AG04450 (cell line): ENCODE data around the gene NLGN4X. TPM values are rescaled to one million over a fixed set of nuclear protein-coding genes. Genes with fewer than 3 reads are reported as not detected.

ENCODE experiments used
- CTCF ChIA-PET: fragments of 300-600, 350-600 bp; formaldehyde crosslinking; extraction: SDS; loops from one replicate; lab custom pipeline; 2022; ENCODE audit warnings: antibody characterized with exemption, inconsistent platforms; lab: Charles Lee
- POLR2A ChIA-PET: fragments of 350-600 bp; formaldehyde crosslinking; extraction: SDS; loops from one replicate; lab custom pipeline; 2021; ENCODE audit warnings: antibody characterized with exemption, inconsistent platforms; lab: Yijun Ruan, JAX
- DNase-seq: peaks from one replicate; pipeline ENCODE4 v3.0.0-alpha.2; 2011; ENCODE audit warnings: low read depth, low spot score
- H3K27ac ChIP-seq: one replicate; pipeline ENCODE4 v1.5.1; 2012; ENCODE audit warnings: low read depth, low read length, control low read depth
- H3K27me3 ChIP-seq: one replicate; pipeline ENCODE4 v1.6.0; 2012; ENCODE audit warnings: low read length; ENCODE audit not compliant: control insufficient read depth, insufficient read depth
- H3K4me3 ChIP-seq: 2 replicates; pipeline ENCODE4 v1.5.1; 2011; ENCODE audit warnings: mild to moderate bottlenecking, low read depth, low read length, control low read depth
- H3K9me3 ChIP-seq: 2 replicates; pipeline ENCODE4 v1.5.1; 2012; ENCODE audit warnings: low read length; ENCODE audit not compliant: control insufficient read depth, insufficient read depth
- CTCF ChIP-seq: IDR thresholded peaks from 2 replicates; pipeline ENCODE4 v1.5.1; 2011; ENCODE audit warnings: low read depth, low read length, control low read depth, inconsistent platforms
- polyA plus RNA-seq: library from polyadenylated mRNA; depleted of rRNA; stranded (reverse); fragments of >200 nt; gene quantifications from 2 replicates; pipeline ENCODE4 v1.2.3, GENCODE V29; 2011

NLGN4X gene
- polyA plus RNA-seq, 1 experiment, result not detected

GRCh38 chrX:5991393-5991792 lies 237.3 kb downstream of the NLGN4X start:
- Histone ChIP-seq H3K9me3 (no peaks in the 10 kb centered on the region; the same call in 1 of the 2 replicates), H3K27ac (no peak overlapping the region), H3K27me3 (no peaks in the 10 kb centered on the region), H3K4me3 (no peak overlapping the region)
- no peak for DNase-seq
- no peak for TF ChIP-seq CTCF
- ChIA-PET POLR2A (no interaction called here), CTCF (no interaction called here)

- DNase-seq, result no peak
- ChIA-PET POLR2A (no interaction called here), CTCF (no interaction called here)
- no peak overlapping the region for H3K27ac ChIP-seq
- H3K9me3 ChIP-seq, result 0 out of 2 replicates have a peak, but pooled peaks cover 4% of the 10 kb centered on the region
- H3K4me3 ChIP-seq, result no peak overlapping the region
- no peaks in the 10 kb centered on the region for H3K27me3 ChIP-seq
- TF ChIP-seq CTCF, result no peak
Measured at GRCh38 chrX:5979338-5979737, 249.3 kb downstream of the NLGN4X start.

- H3K9me3 ChIP-seq, result no peaks in the 10 kb centered on the region; the same call in 1 of the 2 replicates
- no peak overlapping the region for H3K27ac ChIP-seq
- CTCF ChIA-PET, result no interaction called here
- POLR2A ChIA-PET, result no interaction called here
- no peak for DNase-seq
- no peak for TF ChIP-seq CTCF
- H3K4me3 ChIP-seq, result no peak overlapping the region
- H3K27me3 ChIP-seq, result no peaks in the 10 kb centered on the region
Measured at GRCh38 chrX:5976332-5976731, 252.3 kb downstream of the NLGN4X start.

DNA sequence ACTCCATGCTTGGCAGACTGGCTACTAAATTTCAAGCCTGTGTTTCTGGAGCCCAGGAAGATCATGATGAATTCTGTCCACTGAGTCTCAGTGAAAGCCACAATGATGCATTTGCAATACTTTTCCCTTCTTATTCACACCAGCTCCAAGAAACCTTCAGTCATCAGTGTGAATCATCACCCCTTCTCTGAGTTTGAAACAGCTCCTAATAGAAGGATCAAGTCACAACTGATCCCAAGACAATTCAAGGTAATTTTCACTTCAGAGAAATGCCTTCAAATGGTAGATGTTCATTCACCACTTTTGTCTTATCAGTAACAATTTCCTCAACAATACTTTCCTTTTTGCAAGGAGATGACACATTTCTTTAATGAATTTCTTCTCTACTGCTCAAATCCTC lies 257.4 kb downstream of the NLGN4X start:
- Histone ChIP-seq H3K27me3 (no peaks in the 10 kb centered on the region), H3K27ac (no peak overlapping the region), H3K9me3 (no peaks in the 10 kb centered on the region; the same call in 1 of the 2 replicates), H3K4me3 (no peak overlapping the region)
- CTCF ChIA-PET, result no interaction called here
- no peak for DNase-seq
- POLR2A ChIA-PET, result no interaction called here
- no peak for TF ChIP-seq CTCF

- no peaks in the 10 kb centered on the region; the same call in 1 of the 2 replicates for H3K9me3 ChIP-seq
- TF ChIP-seq CTCF, result no peak
- no peaks in the 10 kb centered on the region for H3K27me3 ChIP-seq
- POLR2A ChIA-PET, result no interaction called here
- CTCF ChIA-PET, result interaction anchor here (0.6 kb wide), 1 partner anchor 15 kb away, joined by 4 read pairs; no protein-coding TSS in a partner anchor
- no peak for DNase-seq
- H3K4me3 ChIP-seq, result no peak overlapping the region
- H3K27ac ChIP-seq, result no peak overlapping the region
Measured at GRCh38 chrX:5965406-5965805, 263.3 kb downstream of the NLGN4X start.
